Measurements from ENCODE around the gene ZNF224. TPM values are rescaled to one million over a fixed set of nuclear protein-coding genes. Genes with fewer than 3 reads are reported as not detected.

ZNF224 gene
- total and polyA plus RNA-seq, 2 of the 13 experiments (the other 11 are each of a cell fraction or from before 2014, with no cell fraction given) = 13.0 to 16.1 TPM

GRCh38 chr19:44071824-44072542 lies 22.2 kb upstream of the ZNF224 start, which contains the start of gene ZNF284 (continued):
- TF ChIP-seq MYPOP (CRISPR knock-in tag; IDR thresholded peaks at IDR 0.05) = peak; percentile 56
- TF ChIP-seq PREB (CRISPR knock-in tag; IDR thresholded peaks at IDR 0.05) = no peak
- no peak for TF ChIP-seq MLX (CRISPR knock-in tag; IDR thresholded peaks at IDR 0.05)
- no peak for TF ChIP-seq ZNF33A (CRISPR knock-in tag; IDR thresholded peaks at IDR 0.05; ENCODE audit: borderline replicate concordance)
- TF ChIP-seq ZNF30 (CRISPR knock-in tag; IDR thresholded peaks at IDR 0.05) = no peak
- no peak; the same call in 1 of the 2 replicates for TF ChIP-seq ZFP90 (CRISPR knock-in tag; IDR thresholded peaks at IDR 0.05; ENCODE audit: borderline replicate concordance)
- TF ChIP-seq ZNF230 (CRISPR knock-in tag; IDR thresholded peaks at IDR 0.05) = no peak
- TF ChIP-seq IRF9 (CRISPR knock-in tag; IDR thresholded peaks at IDR 0.05; ENCODE audit: borderline replicate concordance) = no peak
- no peak for TF ChIP-seq ZNF326 (CRISPR knock-in tag; IDR thresholded peaks at IDR 0.05; ENCODE audit: borderline replicate concordance)
- TF ChIP-seq ZBTB2 (CRISPR knock-in tag; IDR thresholded peaks at IDR 0.05; ENCODE audit: low read depth) = no peak
- 0 out of 2 replicates have a peak, but pooled peaks have one; percentile 55 for TF ChIP-seq ZNF614 (CRISPR knock-in tag; IDR thresholded peaks at IDR 0.05; ENCODE audit: borderline replicate concordance)
- no peak for TF ChIP-seq EZH2 (conservative IDR thresholded peaks at IDR 0.05; ENCODE audit: low read depth, low read length)
- no peak for TF ChIP-seq ZNF318 (CRISPR knock-in tag; IDR thresholded peaks at IDR 0.05)
- no peak for TF ChIP-seq NR3C1 (CRISPR knock-in tag; IDR thresholded peaks at IDR 0.05)
- TF ChIP-seq SSRP1 (CRISPR knock-in tag; IDR thresholded peaks at IDR 0.05) = no peak

Data from HepG2 (cell line).